HG02571 (cell line): Measurements from ENCODE around the gene HNMT.
"Not testable (repeated sequence)": the region's sequence is repeated elsewhere in the genome, so short reads cannot be mapped to it uniquely, and the experiment has no call there.

Experiments
- ATAC-seq: cut with Tn5 transposase; IDR thresholded peaks from one replicate; pipeline ENCODE4 v1.9.1; 2021; ENCODE audit warnings: mild to moderate bottlenecking, moderate library complexity; ENCODE audit not compliant: unreplicated experiment

HNMT gene

GRCh38 chr2:137964066-137964858, at the start of gene HNMT:
HNMT (plus strand) TSS chr2:137964473; CDS start chr2:137964492, 19 bp downstream.
- no peak for ATAC-seq

- no peak for ATAC-seq
Measured at GRCh38 chr2:137921105-137921880, 43.0 kb upstream of the HNMT start.

GRCh38 chr2:137922171-137922570, 42.1 kb upstream of the HNMT start:
- not testable (repeated sequence) for ATAC-seq

- no peak for ATAC-seq
Measured at GRCh38 chr2:137924019-137924418, 40.3 kb upstream of the HNMT start.

- no peak for ATAC-seq
Measured at GRCh38 chr2:137925599-137925998, 38.7 kb upstream of the HNMT start.

- ATAC-seq, result no peak
Measured at GRCh38 chr2:137927846-137928245, 36.4 kb upstream of the HNMT start.

- ATAC-seq, result no peak
Measured at GRCh38 chr2:137928547-137929518, 35.4 kb upstream of the HNMT start.

- no peak for ATAC-seq
Measured at GRCh38 chr2:137929519-137929916, 34.8 kb upstream of the HNMT start.

- no peak for ATAC-seq
Measured at GRCh38 chr2:137930146-137930545, 34.1 kb upstream of the HNMT start.

- no peak for ATAC-seq
Measured at GRCh38 chr2:137935591-137935990, 28.7 kb upstream of the HNMT start.

GRCh38 chr2:137937246-137937645, 27.0 kb upstream of the HNMT start:
- no peak for ATAC-seq

- ATAC-seq, result no peak
Measured at GRCh38 chr2:137937778-137938177, 26.5 kb upstream of the HNMT start.

GRCh38 chr2:137938204-137938603, 26.1 kb upstream of the HNMT start:
- no peak for ATAC-seq

- no peak for ATAC-seq
Measured at GRCh38 chr2:137939026-137939425, 25.2 kb upstream of the HNMT start.

- no peak for ATAC-seq
Measured at GRCh38 chr2:137940154-137940553, 24.1 kb upstream of the HNMT start.

GRCh38 chr2:137942037-137942832, 22.0 kb upstream of the HNMT start:
- no peak for ATAC-seq

- no peak for ATAC-seq
Measured at GRCh38 chr2:137942833-137943677, 21.2 kb upstream of the HNMT start.

- no peak for ATAC-seq
Measured at GRCh38 chr2:137943678-137944347, 20.5 kb upstream of the HNMT start.

- no peak for ATAC-seq
Measured at GRCh38 chr2:137944714-137945113, 19.6 kb upstream of the HNMT start.
